Hepatocyte (in vitro differentiated cells): ENCODE data around the gene RASSF1. TPM values are rescaled to one million over a fixed set of nuclear protein-coding genes. Genes with fewer than 3 reads are reported as not detected.
A peak's percentile ranks its signal among the peaks of the same experiment; 100 is the strongest.

Experiments used
- DNase-seq: peaks from one replicate; pipeline ENCODE4 v3.0.0-alpha.2; 2016; ENCODE audit warnings: low spot score
- H2AFZ ChIP-seq: fragments of 200-600 bp; sonication (generic); 2 replicates; pipeline ENCODE4 v1.6.0; 2016; ENCODE audit warnings: antibody characterized with exemption, mild to moderate bottlenecking
- H3K27ac ChIP-seq: fragments of 200-600 bp; sonication (generic); 2 replicates; pipeline ENCODE4 v1.5.1; 2016; ENCODE audit warnings: mild to moderate bottlenecking
- H3K27me3 ChIP-seq: fragments of 200-600 bp; sonication (generic); 2 replicates; pipeline ENCODE4 v1.6.1; 2016
- H3K36me3 ChIP-seq: fragments of 200-600 bp; sonication (generic); replicated peaks from 2 replicates; pipeline ENCODE4 v1.5.1; 2016; ENCODE audit warnings: low read depth; ENCODE audit not compliant: insufficient read depth
- H3K4me1 ChIP-seq: fragments of 200-600 bp; sonication (generic); 2 replicates; pipeline ENCODE4 v1.5.1; 2016; ENCODE audit warnings: mild to moderate bottlenecking, moderate library complexity; ENCODE audit not compliant: insufficient read depth
- H3K4me2 ChIP-seq: fragments of 200-600 bp; sonication (generic); 2 replicates; pipeline ENCODE4 v1.6.0; 2016
- H3K4me3 ChIP-seq: fragments of 200-600 bp; sonication (generic); 2 replicates; pipeline ENCODE4 v1.5.1; 2016; ENCODE audit warnings: mild to moderate bottlenecking
- H3K79me2 ChIP-seq: fragments of 200-600 bp; sonication (generic); 2 replicates; pipeline ENCODE4 v1.6.0; 2017; ENCODE audit warnings: mild to moderate bottlenecking
- H3K9me2 ChIP-seq: fragments of 200-600 bp; sonication (generic); replicated peaks from 2 replicates; pipeline ENCODE4 v1.6.0; 2017; ENCODE audit warnings: mild to moderate bottlenecking; ENCODE audit not compliant: insufficient read depth
- H3K9me3 ChIP-seq: fragments of 200-600 bp; sonication (generic); 2 replicates; pipeline ENCODE4 v1.5.1; 2016; ENCODE audit warnings: low read depth, mild to moderate bottlenecking
- H4K20me1 ChIP-seq: fragments of 200-600 bp; sonication (generic); 2 replicates; pipeline ENCODE4 v1.6.0; 2016; ENCODE audit warnings: mild to moderate bottlenecking; ENCODE audit not compliant: insufficient read depth, poor library complexity, severe bottlenecking
- EZH2 ChIP-seq: fragments of 200-600 bp; sonication (generic); IDR thresholded peaks from 2 replicates; pipeline ENCODE4 v1.6.1; 2016; ENCODE audit warnings: antibody characterized with exemption, mild to moderate bottlenecking, borderline replicate concordance
- EZH2phosphoT487 ChIP-seq: fragments of 200-600 bp; sonication (generic); IDR thresholded peaks from one replicate; pipeline ENCODE4 v1.6.1; 2018; ENCODE audit warnings: antibody characterized with exemption, mild to moderate bottlenecking, low read depth, moderate library complexity; ENCODE audit not compliant: unreplicated experiment, severe bottlenecking
- WGBS: methylation state at CpG from one replicate; pipeline ENCODE4 v1.1.6; 2016; ENCODE audit warnings: low lambda C conversion rate; ENCODE audit errors: missing lambda C conversion rate; 5-methylcytosine and 5-hydroxymethylcytosine counted together
- polyA plus RNA-seq: library from polyadenylated mRNA; unstranded; fragments of >200 nt; fragmentation: Nextera tagmentation; extraction: Ambion mirVana; gene quantifications from 2 replicates; pipeline ENCODE4 v1.2.1, GENCODE V29; 2016
- total RNA-seq: library from RNA; depleted of rRNA; stranded (reverse); fragments of >200 nt; gene quantifications from 2 replicates; pipeline ENCODE4 v1.2.3, GENCODE V29; 2014
- TF ChIP-seq, protein P1 (sequence below): fragments of 200-600 bp; sonication (generic); IDR thresholded peaks from 2 replicates; pipeline ENCODE4 v1.5.1; 2016; ENCODE audit warnings: antibody characterized with exemption, mild to moderate bottlenecking; ENCODE audit not compliant: poor library complexity

Gene RASSF1
- total and polyA plus RNA-seq, 2 experiments from 2014 or later, result 11.3 to 22.9 TPM

DNA sequence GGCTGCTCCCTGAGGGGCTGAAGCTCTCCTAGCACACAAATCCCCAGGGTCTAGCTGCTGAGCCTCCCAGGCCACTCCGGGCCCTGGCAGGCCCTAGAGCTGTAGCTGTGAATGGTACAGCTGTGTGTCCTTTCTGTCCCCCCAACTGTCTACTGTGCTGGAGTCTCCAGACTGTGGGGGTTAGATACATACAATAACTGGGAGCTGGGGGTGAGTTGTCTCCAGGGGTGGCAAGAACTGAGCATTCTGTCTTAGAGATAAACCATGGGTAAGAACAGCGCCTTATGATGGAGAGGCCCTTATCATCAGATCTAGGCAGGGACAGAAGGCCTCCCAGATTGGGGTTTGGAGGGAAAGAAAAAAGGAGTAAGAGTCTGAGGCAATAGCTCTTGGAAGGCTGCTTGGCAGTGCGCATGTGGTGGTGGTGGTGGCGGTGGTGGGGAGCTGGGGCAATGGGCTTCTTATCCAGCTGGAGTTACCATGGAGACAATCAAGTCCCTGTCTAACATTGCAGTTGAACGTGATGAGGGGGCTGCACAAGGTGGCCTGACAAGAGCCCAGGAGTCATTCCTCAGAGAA, 13.6 kb upstream of the RASSF1 start:
- Histone ChIP-seq H3K4me2 (no peak overlapping the region), H3K27me3 (no peaks in the 10 kb centered on the region), H3K27ac (no peak overlapping the region), H4K20me1 (peaks cover 38% of the 10 kb centered on the region), H3K4me1 (peaks cover 44% of the 10 kb centered on the region), H3K4me3 (no peak overlapping the region), H3K36me3 (no peaks in the 10 kb centered on the region), H3K9me3 (no peaks in the 10 kb centered on the region), H3K79me2 (peaks cover 62% of the 10 kb centered on the region), H3K9me2 (no peaks in the 10 kb centered on the region), H2AFZ (no peak overlapping the region)
- WGBS, result 94% methylated on average over 5 of the region's 5 CpGs
- TF ChIP-seq EZH2 (no peak), EZH2phosphoT487 (no peak)
- TF ChIP-seq, protein P1, sequence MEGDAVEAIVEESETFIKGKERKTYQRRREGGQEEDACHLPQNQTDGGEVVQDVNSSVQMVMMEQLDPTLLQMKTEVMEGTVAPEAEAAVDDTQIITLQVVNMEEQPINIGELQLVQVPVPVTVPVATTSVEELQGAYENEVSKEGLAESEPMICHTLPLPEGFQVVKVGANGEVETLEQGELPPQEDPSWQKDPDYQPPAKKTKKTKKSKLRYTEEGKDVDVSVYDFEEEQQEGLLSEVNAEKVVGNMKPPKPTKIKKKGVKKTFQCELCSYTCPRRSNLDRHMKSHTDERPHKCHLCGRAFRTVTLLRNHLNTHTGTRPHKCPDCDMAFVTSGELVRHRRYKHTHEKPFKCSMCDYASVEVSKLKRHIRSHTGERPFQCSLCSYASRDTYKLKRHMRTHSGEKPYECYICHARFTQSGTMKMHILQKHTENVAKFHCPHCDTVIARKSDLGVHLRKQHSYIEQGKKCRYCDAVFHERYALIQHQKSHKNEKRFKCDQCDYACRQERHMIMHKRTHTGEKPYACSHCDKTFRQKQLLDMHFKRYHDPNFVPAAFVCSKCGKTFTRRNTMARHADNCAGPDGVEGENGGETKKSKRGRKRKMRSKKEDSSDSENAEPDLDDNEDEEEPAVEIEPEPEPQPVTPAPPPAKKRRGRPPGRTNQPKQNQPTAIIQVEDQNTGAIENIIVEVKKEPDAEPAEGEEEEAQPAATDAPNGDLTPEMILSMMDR, result no peak
- no peak for DNase-seq

DNA sequence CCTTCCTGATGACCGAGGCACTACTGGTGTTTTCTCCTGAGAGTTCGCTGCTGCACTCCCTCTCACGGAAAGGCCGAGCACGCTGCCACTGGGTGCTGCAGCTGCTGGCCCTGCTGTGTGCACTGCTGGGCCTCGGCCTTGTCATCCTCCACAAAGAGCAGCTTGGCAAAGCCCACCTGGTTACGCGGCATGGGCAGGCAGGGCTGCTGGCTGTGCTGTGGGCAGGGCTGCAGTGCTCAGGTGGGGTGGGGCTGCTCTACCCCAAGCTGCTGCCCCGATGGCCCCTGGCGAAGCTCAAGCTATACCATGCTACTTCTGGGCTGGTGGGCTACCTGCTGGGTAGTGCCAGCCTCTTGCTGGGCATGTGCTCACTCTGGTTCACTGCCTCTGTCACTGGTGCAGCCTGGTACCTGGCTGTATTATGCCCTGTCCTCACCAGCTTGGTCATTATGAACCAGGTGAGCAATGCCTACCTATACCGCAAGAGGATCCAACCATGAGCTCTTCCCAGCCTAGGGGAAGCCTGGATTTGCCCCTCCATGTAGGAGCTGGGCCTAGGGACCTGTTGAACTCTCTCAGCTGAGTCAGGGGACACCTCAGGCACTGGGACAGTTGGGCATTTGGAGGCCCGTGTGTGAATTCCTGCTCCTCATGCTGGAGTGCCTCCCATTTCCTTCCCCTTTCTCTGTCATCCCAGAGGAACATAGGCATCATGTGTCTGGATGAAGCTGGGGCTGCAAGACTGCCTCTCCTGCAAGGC, 12.8 kb upstream of the RASSF1 start:
- H3K4me3 ChIP-seq, result no peak overlapping the region
- H3K9me2 ChIP-seq, result no peaks in the 10 kb centered on the region
- H4K20me1 ChIP-seq, result peaks cover 35% of the 10 kb centered on the region
- H3K4me2 ChIP-seq, result no peak overlapping the region
- DNase-seq, result no peak
- H3K79me2 ChIP-seq, result peaks cover 55% of the 10 kb centered on the region
- TF ChIP-seq EZH2 (no peak), EZH2phosphoT487 (no peak)
- TF ChIP-seq, protein P1, result no peak
- H2AFZ ChIP-seq, result no peak overlapping the region
- WGBS, result 93% methylated on average over 12 of the region's 12 CpGs
- no peaks in the 10 kb centered on the region for H3K36me3 ChIP-seq
- no peaks in the 10 kb centered on the region for H3K9me3 ChIP-seq
- H3K27me3 ChIP-seq, result no peaks in the 10 kb centered on the region
- peaks cover 42% of the 10 kb centered on the region for H3K4me1 ChIP-seq
- H3K27ac ChIP-seq, result no peak overlapping the region

DNA sequence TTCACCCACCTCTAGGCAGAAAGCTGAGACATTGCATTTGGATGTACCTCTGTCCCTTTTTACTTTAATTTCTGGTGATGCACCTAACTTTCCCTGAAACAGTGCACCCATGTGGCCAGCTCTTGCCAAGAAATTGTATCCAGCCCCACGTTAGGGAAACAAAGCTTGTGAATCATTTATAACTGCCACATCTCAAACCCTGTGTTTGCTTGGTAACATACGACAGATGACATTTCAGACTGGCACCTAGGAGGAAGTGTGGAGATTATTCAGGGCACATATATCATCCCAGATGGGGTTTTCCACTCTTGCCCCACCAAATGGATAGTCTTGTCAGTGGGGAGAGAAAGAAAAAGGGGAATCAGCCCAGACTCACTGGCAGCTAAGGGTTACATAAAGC, 12.1 kb upstream of the RASSF1 start:
- no peaks in the 10 kb centered on the region for H3K9me3 ChIP-seq
- 37% methylated on average over 2 of the region's 2 CpGs for WGBS
- TF ChIP-seq, protein P1, result peak; percentile 28
- TF ChIP-seq EZH2phosphoT487, result no peak
- no peak for TF ChIP-seq EZH2
- H3K36me3 ChIP-seq, result no peaks in the 10 kb centered on the region
- H3K4me3 ChIP-seq, result no peak overlapping the region
- H2AFZ ChIP-seq, result no peak overlapping the region
- peaks cover 36% of the 10 kb centered on the region for H3K4me1 ChIP-seq
- H3K4me2 ChIP-seq, result no peak overlapping the region
- H3K9me2 ChIP-seq, result no peaks in the 10 kb centered on the region
- H3K27ac ChIP-seq, result no peak overlapping the region
- peaks cover 28% of the 10 kb centered on the region for H4K20me1 ChIP-seq
- no peaks in the 10 kb centered on the region for H3K27me3 ChIP-seq
- no peak for DNase-seq
- H3K79me2 ChIP-seq, result peaks cover 48% of the 10 kb centered on the region
